K562 (cell line): ENCODE data around the gene PCDH9. TPM values are rescaled to one million over a fixed set of nuclear protein-coding genes. Genes with fewer than 3 reads are reported as not detected.

Source experiments
- ATAC-seq: fragments of 200-7000 bp; cut with Tn5 transposase; 3 replicates; pipeline ENCODE4 v1.9.1; 2020; ENCODE audit warnings: moderate library complexity
- BruUV-seq: library from RNA; stranded (reverse); fragments of 400-500 nt; replicated peaks from 2 replicates; lab custom pipeline; 2021; lab: Mats Ljungman, UMichigan
- CTCF ChIA-PET: fragments of 300-600 bp; formaldehyde crosslinking; extraction: SDS; loops from one replicate; lab custom pipeline; 2021; ENCODE audit warnings: low intra/inter-chr PET ratio; lab: Yijun Ruan, JAX
- POLR2A ChIA-PET: fragments of 300-600, 350-650 bp; sonication (Branson Sonifier 250); formaldehyde crosslinking; extraction: SDS; loops from one replicate; lab custom pipeline; 2021; ENCODE audit warnings: antibody characterized with exemption, inconsistent platforms; lab: Yijun Ruan, JAX
- DNase-seq, 4 experiments: peaks; one replicate each; pipeline versions ENCODE4 v3.0.0 to v3.0.0-alpha.2; 2011 to 2018; ENCODE audit warnings: low spot score in 3 of 4, mixed read lengths in 3 of 4; ENCODE audit errors: extremely low read depth in 1 of 4
- FAIRE-seq: peaks from 2 replicates; lab custom pipeline; 2011; peaks lifted over from hg19 to GRCh38; lab: Jason Lieb, UNC
- H2AFZ ChIP-seq: 2 replicates; pipeline ENCODE4 v1.6.0; 2011; ENCODE audit warnings: low read depth, low read length, control low read depth, inconsistent platforms
- H3K27ac ChIP-seq: fragments of 200-600 bp; 3 replicates; pipeline ENCODE4 v1.8.0; 2011; ENCODE audit warnings: low read depth, mild to moderate bottlenecking, control low read depth, inconsistent platforms, low read length, moderate library complexity, mixed read lengths; ENCODE audit errors: extremely low read depth
- H3K27me3 ChIP-seq, 2 experiments: fragments of 300-600 bp in 1 of 2; 2 replicates in 1 of 2; 3 replicates in 1 of 2; pipeline versions ENCODE4 v1.6.0 to v1.8.0; 2011; ENCODE audit warnings: inconsistent platforms in 2 of 2, low read length in 2 of 2, mild to moderate bottlenecking in 1 of 2, mixed read lengths in 1 of 2, moderate library complexity in 1 of 2; ENCODE audit not compliant: control insufficient read depth in 2 of 2, insufficient read depth in 2 of 2
- H3K36me3 ChIP-seq: fragments of 300-600 bp; 3 replicates; pipeline ENCODE4 v1.8.0; 2011; ENCODE audit warnings: mild to moderate bottlenecking, low read length, inconsistent platforms; ENCODE audit not compliant: control insufficient read depth, insufficient read depth
- H3K4me1 ChIP-seq, 2 experiments: fragments of 200-600 bp in 1 of 2; replicated peaks in 1 of 2; 2 replicates in 1 of 2; 3 replicates in 1 of 2; pipeline versions ENCODE4 v1.5.1 to v1.8.0; 2011; ENCODE audit warnings: inconsistent platforms in 2 of 2, low read length in 2 of 2, mild to moderate bottlenecking in 1 of 2, mixed read lengths in 1 of 2, moderate library complexity in 1 of 2; ENCODE audit not compliant: control insufficient read depth in 2 of 2, insufficient read depth in 2 of 2
- H3K4me2 ChIP-seq: 2 replicates; pipeline ENCODE4 v1.6.1; 2011; ENCODE audit warnings: low read length, control low read depth, inconsistent platforms, mixed read lengths; ENCODE audit not compliant: insufficient read depth
- H3K4me3 ChIP-seq: fragments of 200-600 bp; sonication (generic), shearing (Covaris generic); 2 replicates; pipeline ENCODE4 v1.5.1; 2016; ENCODE audit warnings: control low read depth, inconsistent platforms
- H3K79me2 ChIP-seq: fragments of 200-600 bp; 3 replicates; pipeline ENCODE4 v1.8.0; 2011; ENCODE audit warnings: low read length, inconsistent platforms; ENCODE audit not compliant: control insufficient read depth, insufficient read depth
- H3K9ac ChIP-seq, 2 experiments: 2 replicates each; pipeline versions ENCODE4 v1.6.0 to v1.6.1; 2011; ENCODE audit warnings: low read depth in 2 of 2, low read length in 2 of 2, control low read depth in 1 of 2, inconsistent platforms in 1 of 2, mild to moderate bottlenecking in 1 of 2, mixed read lengths in 1 of 2; ENCODE audit not compliant: insufficient read depth in 1 of 2
- H3K9me1 ChIP-seq: one replicate; pipeline ENCODE4 v1.6.0; 2011; ENCODE audit warnings: inconsistent platforms, mild to moderate bottlenecking, low read length, moderate library complexity; ENCODE audit not compliant: control insufficient read depth, insufficient read depth
- H3K9me3 ChIP-seq: replicated peaks from 2 replicates; pipeline ENCODE4 v1.5.1; 2011; ENCODE audit warnings: low read depth, low read length, inconsistent platforms; ENCODE audit not compliant: control insufficient read depth, insufficient read depth
- H4K20me1 ChIP-seq: replicated peaks from 2 replicates; pipeline ENCODE4 v1.6.1; 2011; ENCODE audit warnings: low read length, inconsistent platforms, mixed read lengths; ENCODE audit not compliant: control insufficient read depth, insufficient read depth
- BHLHE40 ChIP-seq: IDR thresholded peaks from 2 replicates; pipeline ENCODE4 v1.6.1; 2011; ENCODE audit warnings: low read length, improper control_type of control experiment
- CBX8 ChIP-seq: fragments of 200-600 bp; sonication (generic); IDR thresholded peaks from 2 replicates; pipeline ENCODE4 v1.6.1; 2012; ENCODE audit warnings: borderline replicate concordance, mixed run types, low read depth, mild to moderate bottlenecking, moderate library complexity, mixed read lengths, low read length, control low read depth, inconsistent platforms; ENCODE audit not compliant: poor library complexity, severe bottlenecking; ENCODE audit errors: extremely low read depth
- HEY1 ChIP-seq: fragments of 250-450 bp; sonication (Bioruptor Pico); IDR thresholded peaks from 2 replicates; pipeline ENCODE4 v1.5.0; 2020; ENCODE audit warnings: mild to moderate bottlenecking, moderate library complexity, borderline replicate concordance
- IRF2 ChIP-seq: sonication (generic); formaldehyde crosslinking; IDR thresholded peaks from 2 replicates; pipeline ENCODE4 v1.8.1; 2022; ENCODE audit warnings: mild to moderate bottlenecking, missing genetic modification reagents
- MAFG ChIP-seq: fragments of 450-650 bp; conservative IDR thresholded peaks from 2 replicates; pipeline ENCODE4 v1.6.1; 2016; ENCODE audit warnings: missing genetic modification characterization, missing compliant biosample characterization
- SAP30 ChIP-seq: fragments of 200-600 bp; sonication (generic); IDR thresholded peaks from 2 replicates; pipeline ENCODE4 v1.6.1; 2012; ENCODE audit warnings: borderline replicate concordance, low read depth, mild to moderate bottlenecking, moderate library complexity, low read length, control low read depth, inconsistent platforms; ENCODE audit not compliant: insufficient read depth, poor library complexity, severe bottlenecking
- SIN3B ChIP-seq: fragments of 450-650 bp; IDR thresholded peaks from 2 replicates; pipeline ENCODE4 v1.6.1; 2017; ENCODE audit warnings: low read depth, mild to moderate bottlenecking, moderate library complexity
- SNIP1 ChIP-seq: fragments of 450-650 bp; IDR thresholded peaks from 2 replicates; pipeline ENCODE4 v1.7.1; 2017; ENCODE audit warnings: low read depth, mild to moderate bottlenecking
- ZC3H11A ChIP-seq: IDR thresholded peaks from 2 replicates; pipeline ENCODE4 v1.6.1; 2012; ENCODE audit warnings: low read depth, low read length, improper control_type of control experiment
- ZNF584 ChIP-seq: fragments of 200-800 bp; sonication (Bioruptor generic); IDR thresholded peaks from 2 replicates; pipeline ENCODE4 v1.6.1; 2016; ENCODE audit warnings: low read depth, mild to moderate bottlenecking, missing genetic modification characterization, missing compliant biosample characterization
- ZZZ3 ChIP-seq: fragments of 450-650 bp; IDR thresholded peaks from 2 replicates; pipeline ENCODE4 v1.6.1; 2016; ENCODE audit warnings: antibody characterized with exemption, mild to moderate bottlenecking, moderate library complexity
- WGBS: fragments of 100-300 bp; shearing (Covaris generic); methylation state at CpG from one replicate; pipeline ENCODE4 v1.1.6; 2016; ENCODE audit warnings: low coverage, mixed read lengths; ENCODE audit not compliant: insufficient coverage; ENCODE audit errors: missing lambda C conversion rate; 5-methylcytosine and 5-hydroxymethylcytosine counted together
- in situ Hi-C: fragments of 300-500 bp; cut with MboI; formaldehyde crosslinking; loops from 4 replicates; pipeline ENCODE4 v1.15.0; 2018; ENCODE audit warnings: inconsistent platforms, mixed read lengths
- intact Hi-C: fragments of 100-400 bp; cut with micrococcal nuclease; formaldehyde crosslinking; loops from 2 replicates; pipeline ENCODE4 v1.14.2; 2022
- polyA plus RNA-seq, 8 experiments: library from polyadenylated mRNA; depleted of rRNA in 4 of 8; stranded (reverse) in 5 of 8; unstranded in 3 of 8; fragments of >200 nt; fragmentation: Nextera tagmentation in 2 of 8; fragmentation: Illumina TruSeq in 1 of 8; extraction: Ambion mirVana in 2 of 8; extraction: Trizol in 1 of 8; gene quantifications; 2 replicates each; pipeline versions ENCODE4 v1.2.1 to v1.2.3, GENCODE V29; 2011 to 2014; ENCODE audit warnings: inconsistent platforms in 1 of 8, missing spikeins in 1 of 8
- total RNA-seq, 7 experiments: library from RNA; depleted of rRNA in 6 of 7; stranded (reverse); fragments of >200 nt in 6 of 7; fragmentation: Illumina TruSeq in 2 of 7; extraction: Trizol in 2 of 7; gene quantifications; 2 replicates each; pipeline versions ENCODE4 v1.2.1 to v1.2.3, GENCODE V29; 2011 to 2021; ENCODE audit warnings: low replicate concordance in 1 of 7
- TF ChIP-seq, protein P1 (sequence below): fragments of 450-650 bp; conservative IDR thresholded peaks from 2 replicates; pipeline ENCODE4 v1.6.1; 2016; ENCODE audit warnings: missing genetic modification characterization, low read depth, mild to moderate bottlenecking, control low read depth, missing compliant biosample characterization
- TF ChIP-seq, protein P2 (sequence below): sonication (generic); IDR thresholded peaks from 2 replicates; pipeline ENCODE4 v1.6.1; 2016
- TF ChIP-seq, protein P3 (sequence below): fragments of 250-450 bp; sonication (Bioruptor Pico); IDR thresholded peaks from 2 replicates; pipeline ENCODE4 v1.5.0; 2022; ENCODE audit warnings: mild to moderate bottlenecking
- TF ChIP-seq, protein P4 (sequence below): fragments of 150-350 bp; conservative IDR thresholded peaks from 2 replicates; pipeline ENCODE4 v1.6.1; 2014; ENCODE audit warnings: low read length

The PCDH9 gene
- total and polyA plus RNA-seq, 9 of the 15 experiments (the other 6 are each of a cell fraction or from before 2014, with no cell fraction given): 1.1 to 6.7 (median 4.9) TPM

DNA sequence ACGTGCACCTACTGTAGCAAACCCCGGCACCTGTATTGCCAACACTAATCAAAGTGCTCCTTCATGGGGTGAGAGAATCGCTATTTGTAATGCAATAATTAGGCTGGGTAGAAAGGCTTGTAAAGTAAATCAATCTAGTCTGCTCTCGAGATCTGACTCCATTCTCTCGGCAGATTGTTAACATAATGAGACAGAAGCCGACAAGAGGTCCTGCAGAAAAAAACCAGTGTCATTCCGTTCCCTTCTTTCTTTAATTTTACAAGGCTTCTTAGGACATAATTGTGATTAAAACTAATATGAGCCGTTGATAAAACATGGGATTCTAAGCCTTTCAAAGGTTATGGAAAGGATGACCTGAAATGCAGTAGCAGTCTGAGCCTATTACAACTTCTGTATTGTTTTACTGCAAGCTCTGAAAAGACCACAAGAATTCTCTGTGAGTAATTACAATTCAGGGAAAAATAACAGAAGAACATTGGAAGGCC, 530.0 kb downstream of the PCDH9 start:
- ATAC-seq (no peak), DNase-seq (no peak), FAIRE-seq (no peak)
- no peaks in the 10 kb centered on the region for H3K4me1 ChIP-seq
- H3K27ac ChIP-seq: no peak overlapping the region
- no peaks in the 10 kb centered on the region for H3K9me1 ChIP-seq
- no peak overlapping the region for H3K4me2 ChIP-seq
- H3K27me3 ChIP-seq: no peaks in the 10 kb centered on the region
- no peaks in the 10 kb centered on the region for H3K36me3 ChIP-seq
- H3K79me2 ChIP-seq: no peaks in the 10 kb centered on the region
- H3K9ac ChIP-seq: no peak overlapping the region
- CTCF ChIA-PET: no interaction called here
- no peak overlapping the region for H3K4me3 ChIP-seq
- BruUV-seq: no TSS peak
- H3K9me3 ChIP-seq: no peaks in the 10 kb centered on the region
- POLR2A ChIA-PET: interaction anchor here (0.6 to 1.0 kb wide), 2 partner anchors 12 to 236 kb away, joined by 3 read pairs; no protein-coding TSS in a partner anchor
- no peaks in the 10 kb centered on the region for H4K20me1 ChIP-seq
- intact Hi-C loops (no loop called here), in situ Hi-C loops (no loop called here)
- no peak overlapping the region for H2AFZ ChIP-seq
- 36% methylated on average over 8 of the region's 8 CpGs for WGBS
- TF ChIP-seq CBX8 (no peak), ZZZ3 (no peak), SNIP1 (no peak), ZC3H11A (no peak), SIN3B (no peak), IRF2 (CRISPR knock-in tag) (no peak), ZNF584 (no peak), SAP30 (no peak), MAFG (no peak), BHLHE40 (no peak), HEY1 (CRISPR knock-in tag) (no peak)
- TF ChIP-seq, protein P1, sequence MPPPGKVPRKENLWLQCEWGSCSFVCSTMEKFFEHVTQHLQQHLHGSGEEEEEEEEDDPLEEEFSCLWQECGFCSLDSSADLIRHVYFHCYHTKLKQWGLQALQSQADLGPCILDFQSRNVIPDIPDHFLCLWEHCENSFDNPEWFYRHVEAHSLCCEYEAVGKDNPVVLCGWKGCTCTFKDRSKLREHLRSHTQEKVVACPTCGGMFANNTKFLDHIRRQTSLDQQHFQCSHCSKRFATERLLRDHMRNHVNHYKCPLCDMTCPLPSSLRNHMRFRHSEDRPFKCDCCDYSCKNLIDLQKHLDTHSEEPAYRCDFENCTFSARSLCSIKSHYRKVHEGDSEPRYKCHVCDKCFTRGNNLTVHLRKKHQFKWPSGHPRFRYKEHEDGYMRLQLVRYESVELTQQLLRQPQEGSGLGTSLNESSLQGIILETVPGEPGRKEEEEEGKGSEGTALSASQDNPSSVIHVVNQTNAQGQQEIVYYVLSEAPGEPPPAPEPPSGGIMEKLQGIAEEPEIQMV (tag): no peak
- TF ChIP-seq, protein P2, sequence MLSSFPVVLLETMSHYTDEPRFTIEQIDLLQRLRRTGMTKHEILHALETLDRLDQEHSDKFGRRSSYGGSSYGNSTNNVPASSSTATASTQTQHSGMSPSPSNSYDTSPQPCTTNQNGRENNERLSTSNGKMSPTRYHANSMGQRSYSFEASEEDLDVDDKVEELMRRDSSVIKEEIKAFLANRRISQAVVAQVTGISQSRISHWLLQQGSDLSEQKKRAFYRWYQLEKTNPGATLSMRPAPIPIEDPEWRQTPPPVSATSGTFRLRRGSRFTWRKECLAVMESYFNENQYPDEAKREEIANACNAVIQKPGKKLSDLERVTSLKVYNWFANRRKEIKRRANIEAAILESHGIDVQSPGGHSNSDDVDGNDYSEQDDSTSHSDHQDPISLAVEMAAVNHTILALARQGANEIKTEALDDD: no peak
- TF ChIP-seq, protein P3, sequence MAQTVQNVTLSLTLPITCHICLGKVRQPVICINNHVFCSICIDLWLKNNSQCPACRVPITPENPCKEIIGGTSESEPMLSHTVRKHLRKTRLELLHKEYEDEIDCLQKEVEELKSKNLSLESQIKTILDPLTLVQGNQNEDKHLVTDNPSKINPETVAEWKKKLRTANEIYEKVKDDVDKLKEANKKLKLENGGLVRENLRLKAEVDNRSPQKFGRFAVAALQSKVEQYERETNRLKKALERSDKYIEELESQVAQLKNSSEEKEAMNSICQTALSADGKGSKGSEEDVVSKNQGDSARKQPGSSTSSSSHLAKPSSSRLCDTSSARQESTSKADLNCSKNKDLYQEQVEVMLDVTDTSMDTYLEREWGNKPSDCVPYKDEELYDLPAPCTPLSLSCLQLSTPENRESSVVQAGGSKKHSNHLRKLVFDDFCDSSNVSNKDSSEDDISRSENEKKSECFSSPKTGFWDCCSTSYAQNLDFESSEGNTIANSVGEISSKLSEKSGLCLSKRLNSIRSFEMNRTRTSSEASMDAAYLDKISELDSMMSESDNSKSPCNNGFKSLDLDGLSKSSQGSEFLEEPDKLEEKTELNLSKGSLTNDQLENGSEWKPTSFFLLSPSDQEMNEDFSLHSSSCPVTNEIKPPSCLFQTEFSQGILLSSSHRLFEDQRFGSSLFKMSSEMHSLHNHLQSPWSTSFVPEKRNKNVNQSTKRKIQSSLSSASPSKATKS (CRISPR knock-in tag): no peak
- TF ChIP-seq, protein P4, sequence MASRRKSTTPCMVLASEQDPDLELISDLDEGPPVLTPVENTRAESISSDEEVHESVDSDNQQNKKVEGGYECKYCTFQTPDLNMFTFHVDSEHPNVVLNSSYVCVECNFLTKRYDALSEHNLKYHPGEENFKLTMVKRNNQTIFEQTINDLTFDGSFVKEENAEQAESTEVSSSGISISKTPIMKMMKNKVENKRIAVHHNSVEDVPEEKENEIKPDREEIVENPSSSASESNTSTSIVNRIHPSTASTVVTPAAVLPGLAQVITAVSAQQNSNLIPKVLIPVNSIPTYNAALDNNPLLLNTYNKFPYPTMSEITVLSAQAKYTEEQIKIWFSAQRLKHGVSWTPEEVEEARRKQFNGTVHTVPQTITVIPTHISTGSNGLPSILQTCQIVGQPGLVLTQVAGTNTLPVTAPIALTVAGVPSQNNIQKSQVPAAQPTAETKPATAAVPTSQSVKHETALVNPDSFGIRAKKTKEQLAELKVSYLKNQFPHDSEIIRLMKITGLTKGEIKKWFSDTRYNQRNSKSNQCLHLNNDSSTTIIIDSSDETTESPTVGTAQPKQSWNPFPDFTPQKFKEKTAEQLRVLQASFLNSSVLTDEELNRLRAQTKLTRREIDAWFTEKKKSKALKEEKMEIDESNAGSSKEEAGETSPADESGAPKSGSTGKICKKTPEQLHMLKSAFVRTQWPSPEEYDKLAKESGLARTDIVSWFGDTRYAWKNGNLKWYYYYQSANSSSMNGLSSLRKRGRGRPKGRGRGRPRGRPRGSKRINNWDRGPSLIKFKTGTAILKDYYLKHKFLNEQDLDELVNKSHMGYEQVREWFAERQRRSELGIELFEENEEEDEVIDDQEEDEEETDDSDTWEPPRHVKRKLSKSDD: no peak
